Lower lobe of right lung (tissue), 2 donors: ENCODE measurements around the gene ATP10A. TPM values are rescaled to one million over a fixed set of nuclear protein-coding genes. Genes with fewer than 3 reads are reported as not detected.

Source experiments
- ATAC-seq, 2 donors: fragments of 200-7000 bp; cut with Tn5 transposase; one replicate each; pipeline ENCODE4 v1.9.1; 2020 to 2022; ENCODE audit warnings: mild to moderate bottlenecking in 2 of 2, moderate library complexity in 2 of 2
- DNase-seq: peaks from one replicate; pipeline ENCODE4 v3.0.0-alpha.2; 2020
- H3K27ac ChIP-seq: fragments of 200-600 bp; one replicate; pipeline ENCODE4 v1.8.0; 2022
- H3K27me3 ChIP-seq: fragments of 200-600 bp; one replicate; pipeline ENCODE4 v1.8.0; 2022; ENCODE audit warnings: low read depth
- H3K36me3 ChIP-seq: fragments of 200-600 bp; one replicate; pipeline ENCODE4 v1.8.0; 2022; ENCODE audit warnings: mild to moderate bottlenecking
- H3K4me1 ChIP-seq: fragments of 200-600 bp; one replicate; pipeline ENCODE4 v1.8.0; 2022
- H3K4me3 ChIP-seq: fragments of 200-600 bp; one replicate; pipeline ENCODE4 v1.8.0; 2022; ENCODE audit warnings: mild to moderate bottlenecking
- H3K9me3 ChIP-seq: fragments of 200-600 bp; one replicate; pipeline ENCODE4 v1.8.0; 2022
- intact Hi-C: fragments of 100-400 bp; cut with DNase I; formaldehyde crosslinking; loops from one replicate; pipeline ENCODE4 v1.11.0; 2022
- total RNA-seq: library from RNA; stranded (reverse); fragmentation: NEBNext Ultra II Directional; extraction: Animal tissue kit (Norgen Biotek cat#: 25700); gene quantifications from one replicate; pipeline ENCODE4 v1.2.1, GENCODE V29; 2021
- TF ChIP-seq, protein P1 (sequence below): fragments of 200-600 bp; IDR thresholded peaks from one replicate; pipeline ENCODE4 v1.8.0; 2022; ENCODE audit warnings: antibody characterized with exemption, mild to moderate bottlenecking
- donor health status: DM: no; HTN: yes; CAD: no; lungs with severe emphysema.

Gene ATP10A
- total RNA-seq, 1 donor from 2014 or later: 43.5 TPM

DNA sequence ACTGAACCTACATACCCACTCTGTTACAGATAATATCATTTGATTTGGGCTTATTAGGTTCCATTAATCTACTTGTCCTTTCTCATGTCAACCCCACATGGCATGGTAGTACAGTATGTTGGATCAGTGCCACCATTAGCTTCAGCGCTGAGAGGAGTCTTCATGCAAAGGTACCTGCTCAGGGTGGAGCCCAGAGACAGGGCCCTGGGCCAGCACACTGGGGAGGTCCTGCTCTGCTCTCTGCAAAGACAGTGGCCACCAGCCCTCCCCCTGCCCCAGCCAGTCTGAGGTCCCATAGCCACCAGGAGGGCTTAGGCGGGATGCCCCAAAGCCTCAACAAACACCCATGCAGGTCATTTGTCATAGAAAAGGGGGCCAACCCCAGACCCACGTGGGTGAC is 71.0 kb downstream of the ATP10A start:
- Histone ChIP-seq H3K4me3 (no peak overlapping the region), H3K27me3 (no peaks in the 10 kb centered on the region), H3K4me1 (peaks cover 29% of the 10 kb centered on the region), H3K9me3 (no peaks in the 10 kb centered on the region), H3K27ac (no peak overlapping the region), H3K36me3 (no peaks in the 10 kb centered on the region)
- intact Hi-C loops: no loop called here
- ATAC-seq (no peak), DNase-seq (no peak)
- TF ChIP-seq, protein P1, sequence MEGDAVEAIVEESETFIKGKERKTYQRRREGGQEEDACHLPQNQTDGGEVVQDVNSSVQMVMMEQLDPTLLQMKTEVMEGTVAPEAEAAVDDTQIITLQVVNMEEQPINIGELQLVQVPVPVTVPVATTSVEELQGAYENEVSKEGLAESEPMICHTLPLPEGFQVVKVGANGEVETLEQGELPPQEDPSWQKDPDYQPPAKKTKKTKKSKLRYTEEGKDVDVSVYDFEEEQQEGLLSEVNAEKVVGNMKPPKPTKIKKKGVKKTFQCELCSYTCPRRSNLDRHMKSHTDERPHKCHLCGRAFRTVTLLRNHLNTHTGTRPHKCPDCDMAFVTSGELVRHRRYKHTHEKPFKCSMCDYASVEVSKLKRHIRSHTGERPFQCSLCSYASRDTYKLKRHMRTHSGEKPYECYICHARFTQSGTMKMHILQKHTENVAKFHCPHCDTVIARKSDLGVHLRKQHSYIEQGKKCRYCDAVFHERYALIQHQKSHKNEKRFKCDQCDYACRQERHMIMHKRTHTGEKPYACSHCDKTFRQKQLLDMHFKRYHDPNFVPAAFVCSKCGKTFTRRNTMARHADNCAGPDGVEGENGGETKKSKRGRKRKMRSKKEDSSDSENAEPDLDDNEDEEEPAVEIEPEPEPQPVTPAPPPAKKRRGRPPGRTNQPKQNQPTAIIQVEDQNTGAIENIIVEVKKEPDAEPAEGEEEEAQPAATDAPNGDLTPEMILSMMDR: no peak

DNA sequence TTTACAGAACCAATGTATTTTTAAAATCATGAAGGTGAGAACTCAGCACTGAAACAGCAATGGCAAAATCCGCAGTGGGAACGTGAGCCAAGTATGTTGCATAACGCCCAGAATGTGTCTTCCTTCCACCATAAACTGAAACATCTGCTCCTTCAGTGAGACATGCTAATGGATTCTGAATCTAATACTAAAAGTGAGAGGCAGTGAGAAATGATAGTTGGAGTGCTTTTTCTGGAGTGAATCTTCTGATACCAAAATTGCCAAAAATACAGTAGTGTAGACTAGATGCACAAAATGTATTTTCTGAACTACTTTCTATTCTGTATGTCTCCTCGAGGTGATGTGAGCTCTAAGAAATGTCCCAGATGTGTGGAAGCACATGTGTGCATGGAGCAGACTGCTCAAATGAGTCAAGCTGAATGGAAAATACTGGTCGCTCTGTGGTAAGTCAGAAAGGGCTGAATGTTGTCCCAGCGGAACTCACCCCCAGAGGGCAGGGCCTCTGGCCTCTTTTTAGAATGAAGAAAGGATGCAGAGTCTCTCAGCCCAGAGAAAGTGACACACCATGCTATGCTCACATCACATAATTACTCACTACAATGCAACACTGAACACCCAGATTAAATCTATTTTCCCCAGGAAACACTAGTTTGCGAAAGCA is 73.0 kb downstream of the ATP10A start:
- H3K27me3 ChIP-seq: no peaks in the 10 kb centered on the region
- H3K4me1 ChIP-seq: peaks cover 46% of the 10 kb centered on the region
- TF ChIP-seq, protein P1: no peak
- no peaks in the 10 kb centered on the region for H3K36me3 ChIP-seq
- H3K9me3 ChIP-seq: no peaks in the 10 kb centered on the region
- no peak for ATAC-seq
- DNase-seq: no peak
- H3K4me3 ChIP-seq: no peak overlapping the region
- peak overlapping the region; percentile 41 for H3K27ac ChIP-seq
- intact Hi-C loops: no loop called here

DNA sequence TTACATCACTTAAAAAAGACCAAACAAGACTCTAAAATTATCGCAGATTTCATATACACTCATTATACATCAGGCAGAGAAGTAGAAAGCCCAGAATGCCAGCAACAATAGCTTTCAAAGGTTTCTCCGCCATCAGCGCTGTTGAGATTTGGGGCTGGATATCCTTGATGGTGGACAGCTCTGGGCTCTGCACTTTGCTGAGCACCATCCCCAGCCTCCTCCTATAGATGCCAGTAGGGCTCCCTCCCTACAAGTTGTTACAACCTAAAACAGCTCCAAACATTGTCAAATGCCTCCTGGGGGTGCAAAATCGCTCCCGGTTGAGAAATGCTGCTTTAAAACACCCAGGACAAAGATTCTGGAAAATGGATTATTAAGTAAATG is 73.5 kb downstream of the ATP10A start:
- intact Hi-C loops: no loop called here
- H3K27ac ChIP-seq: peak overlapping the region; percentile 41
- no peak for DNase-seq
- no peaks in the 10 kb centered on the region for H3K27me3 ChIP-seq
- H3K4me1 ChIP-seq: peaks cover 47% of the 10 kb centered on the region
- no peak overlapping the region for H3K4me3 ChIP-seq
- no peaks in the 10 kb centered on the region for H3K36me3 ChIP-seq
- no peak for ATAC-seq
- TF ChIP-seq, protein P1: no peak
- no peaks in the 10 kb centered on the region for H3K9me3 ChIP-seq

DNA sequence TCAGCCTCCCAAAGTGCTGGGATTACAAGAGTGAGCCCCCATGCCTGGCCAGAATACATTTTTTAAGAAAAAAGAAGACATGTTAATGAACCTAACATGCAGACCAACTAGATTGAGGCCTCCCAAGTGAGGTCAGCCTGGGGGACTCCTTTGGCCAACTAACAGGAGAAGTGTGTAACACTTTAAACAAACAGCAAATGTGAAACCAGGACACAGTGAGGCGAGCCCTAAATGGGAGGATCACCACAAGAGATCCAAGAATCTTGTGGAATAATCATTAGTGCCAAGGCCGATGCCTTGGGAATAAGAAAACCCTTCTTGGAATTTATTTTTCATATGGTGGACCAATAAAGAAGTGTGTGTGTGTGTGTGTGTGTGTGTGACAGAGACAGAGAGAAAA is 73.9 kb downstream of the ATP10A start:
- Histone ChIP-seq H3K27me3 (no peaks in the 10 kb centered on the region), H3K9me3 (no peaks in the 10 kb centered on the region), H3K4me1 (peaks cover 47% of the 10 kb centered on the region), H3K27ac (no peak overlapping the region), H3K4me3 (no peak overlapping the region), H3K36me3 (no peaks in the 10 kb centered on the region)
- TF ChIP-seq, protein P1: no peak
- DNase-seq: no peak
- ATAC-seq: no peak
- intact Hi-C loops: no loop called here

DNA sequence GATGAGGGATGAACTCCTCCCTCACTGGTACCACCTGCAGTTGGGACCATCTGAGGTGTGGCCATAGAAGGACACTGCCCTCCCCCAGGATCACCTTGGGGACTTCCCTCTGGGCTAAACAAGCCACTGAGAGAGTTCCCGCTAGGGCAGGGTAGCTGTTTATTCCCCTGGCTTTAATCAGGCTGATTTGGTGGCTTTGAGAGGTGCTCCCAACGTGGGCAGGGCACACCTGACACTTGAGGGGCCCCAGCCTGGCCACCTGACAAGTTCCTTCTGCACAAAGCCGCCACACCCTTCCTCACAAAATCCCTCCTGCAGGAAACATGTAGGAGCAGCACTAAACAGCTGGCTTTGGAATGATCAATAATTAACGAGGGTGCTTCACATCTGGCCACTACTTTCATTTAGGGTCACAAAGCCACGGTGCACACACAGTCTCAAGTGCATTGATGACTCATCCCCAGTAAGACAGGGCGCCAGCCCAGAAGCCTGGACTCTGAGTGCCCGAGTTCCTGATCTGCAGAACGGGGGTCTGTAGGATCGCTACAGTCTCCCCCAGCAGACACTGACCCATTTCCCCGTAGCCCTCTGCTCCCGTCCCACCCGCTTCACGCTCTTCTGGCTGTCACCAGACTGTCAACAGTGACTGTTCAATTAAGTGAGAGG is 75.1 kb downstream of the ATP10A start:
- intact Hi-C loops: no loop called here
- peaks cover 47% of the 10 kb centered on the region for H3K4me1 ChIP-seq
- ATAC-seq (peak; percentile 66 to 80), DNase-seq (peak; percentile 70)
- H3K27me3 ChIP-seq: no peaks in the 10 kb centered on the region
- H3K27ac ChIP-seq: no peak overlapping the region
- no peaks in the 10 kb centered on the region for H3K36me3 ChIP-seq
- no peaks in the 10 kb centered on the region for H3K9me3 ChIP-seq
- TF ChIP-seq, protein P1: no peak
- H3K4me3 ChIP-seq: no peak overlapping the region
